HG03103 (cell line): ENCODE data around the gene ELOVL4.

Experiments
- ATAC-seq: cut with Tn5 transposase; IDR thresholded peaks from one replicate; pipeline ENCODE4 v1.9.1; 2021; ENCODE audit warnings: low read depth; ENCODE audit not compliant: unreplicated experiment

ELOVL4 gene

DNA sequence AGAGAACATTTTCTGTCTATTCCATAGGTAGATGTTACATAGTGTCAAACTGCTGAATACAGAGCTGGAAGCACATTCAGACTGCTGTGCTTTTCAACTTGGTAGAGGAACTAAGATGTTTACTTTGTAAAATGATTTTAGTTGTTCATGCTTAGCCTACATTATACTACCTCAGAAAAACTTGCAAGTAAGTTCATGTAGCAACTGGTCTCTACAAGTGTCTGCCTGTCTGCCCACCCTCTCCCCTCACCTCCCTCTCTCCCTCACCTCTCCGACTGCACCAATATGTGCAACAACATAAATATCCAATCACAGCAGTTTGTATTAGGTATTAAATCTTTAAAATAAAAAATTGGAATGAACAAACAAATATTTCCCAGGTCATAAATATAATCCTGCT lies 25.3 kb downstream of the ELOVL4 start:
- ATAC-seq, result no peak

DNA sequence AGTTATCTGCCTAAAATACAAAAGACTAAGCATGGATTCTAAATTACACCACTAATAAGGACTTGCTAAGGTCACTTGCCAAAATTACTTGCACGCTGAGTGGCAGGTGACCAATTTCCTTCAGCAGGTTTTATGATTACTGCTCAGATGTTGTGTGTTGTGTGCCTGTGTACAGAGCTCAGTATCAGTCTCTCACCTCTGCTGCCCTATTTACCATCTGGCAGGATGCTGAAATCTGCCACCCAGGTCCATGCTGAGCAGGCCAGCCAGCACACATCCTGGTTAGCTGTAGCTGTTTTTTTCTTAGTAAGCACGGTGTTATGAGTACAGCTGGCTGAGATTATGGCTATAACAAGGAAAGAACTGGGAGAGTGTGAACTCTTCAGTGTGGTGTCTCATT lies 34.0 kb downstream of the ELOVL4 start:
- no peak for ATAC-seq

DNA sequence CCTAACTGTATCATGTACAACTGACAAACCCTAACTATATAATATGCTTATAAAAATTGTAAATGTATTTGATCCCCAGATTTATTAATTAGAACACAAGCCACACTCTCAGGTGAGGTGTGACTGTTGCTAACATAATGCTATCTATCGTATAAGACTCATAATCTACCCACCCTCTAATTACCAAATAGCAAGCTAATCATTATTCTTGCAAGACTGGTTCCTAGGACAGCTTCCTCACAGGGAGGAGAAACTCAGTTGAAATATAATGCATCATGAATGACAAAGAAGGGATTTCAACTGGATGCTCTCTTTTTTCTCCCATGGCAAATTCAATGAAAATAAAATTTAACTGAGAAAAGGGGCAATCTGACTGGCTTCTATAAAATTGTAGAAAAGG lies 35.4 kb downstream of the ELOVL4 start:
- ATAC-seq, result no peak

DNA sequence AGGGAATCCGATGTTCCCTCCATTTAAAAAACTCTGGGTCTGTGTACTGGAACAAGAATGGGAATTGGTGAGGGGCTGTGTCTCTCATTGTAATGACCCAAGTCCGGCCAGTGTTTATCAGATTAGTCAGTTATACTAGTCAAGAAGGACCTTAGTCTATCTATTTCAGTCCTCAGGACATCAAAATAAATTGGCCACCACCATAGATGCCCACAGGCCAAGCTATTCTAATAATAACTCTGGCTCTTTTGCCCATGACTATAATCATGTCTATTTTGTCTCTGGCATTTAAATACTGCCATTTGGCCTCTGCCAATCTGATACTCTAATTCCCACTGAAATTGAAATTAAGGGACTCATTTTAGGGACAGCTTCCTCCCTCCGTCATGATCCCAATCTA lies 37.8 kb downstream of the ELOVL4 start:
- no peak for ATAC-seq

DNA sequence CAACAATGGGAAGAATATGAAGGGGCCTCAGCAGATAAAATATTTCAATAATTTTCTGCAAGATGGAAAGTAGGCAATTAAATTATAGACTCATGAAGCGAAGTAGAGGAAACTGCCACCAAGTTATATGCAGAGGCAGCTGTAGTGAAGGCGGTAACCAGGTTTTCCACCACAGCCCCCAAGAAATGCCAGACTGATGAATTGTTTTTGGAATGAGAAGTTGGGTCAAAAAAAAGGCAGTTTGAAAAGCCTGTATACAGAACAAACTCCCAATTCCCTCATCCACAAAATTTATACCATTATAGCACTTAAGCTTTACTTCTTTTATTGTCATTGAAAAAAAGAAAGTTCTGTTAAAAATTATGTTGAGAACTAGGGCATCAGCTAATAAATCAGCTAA lies 45.3 kb downstream of the ELOVL4 start:
- ATAC-seq, result no peak

DNA sequence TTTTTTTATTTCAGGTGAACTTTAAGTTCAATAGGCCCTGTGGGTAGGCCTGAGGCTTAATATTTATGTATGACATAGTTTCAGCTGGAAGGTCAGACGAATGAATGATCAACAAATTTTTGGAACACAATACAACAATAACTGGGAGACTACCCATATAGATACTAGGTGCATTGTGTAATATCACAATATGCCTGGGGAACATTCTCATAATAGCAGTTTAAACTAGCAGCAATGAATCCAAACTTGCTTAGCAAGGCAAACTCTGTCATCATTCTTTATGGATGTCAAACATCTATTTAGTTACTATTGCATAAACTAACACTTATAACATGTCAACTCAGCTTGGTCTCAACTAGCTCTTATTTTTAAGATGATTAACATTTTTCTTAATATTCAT lies 49.3 kb downstream of the ELOVL4 start:
- ATAC-seq, result no peak

DNA sequence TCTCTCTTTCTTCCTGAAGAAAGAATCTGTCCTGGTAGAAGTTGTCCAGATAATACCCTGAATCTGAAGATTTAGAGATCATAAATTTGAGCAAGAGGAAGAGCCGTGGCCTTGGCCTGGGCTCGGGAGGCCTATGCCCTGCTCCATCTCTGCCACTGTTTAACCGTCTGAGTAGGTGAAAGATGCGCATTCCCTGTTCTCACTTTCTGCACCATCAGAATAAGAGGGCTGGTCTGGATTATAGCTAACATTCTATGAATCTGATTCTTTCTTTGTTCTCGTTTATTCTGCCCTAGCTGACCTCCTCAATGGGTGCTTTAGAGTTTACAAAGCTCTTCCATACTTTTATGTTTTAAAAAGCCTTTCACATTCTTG lies 51.3 kb downstream of the ELOVL4 start:
- ATAC-seq, result no peak

DNA sequence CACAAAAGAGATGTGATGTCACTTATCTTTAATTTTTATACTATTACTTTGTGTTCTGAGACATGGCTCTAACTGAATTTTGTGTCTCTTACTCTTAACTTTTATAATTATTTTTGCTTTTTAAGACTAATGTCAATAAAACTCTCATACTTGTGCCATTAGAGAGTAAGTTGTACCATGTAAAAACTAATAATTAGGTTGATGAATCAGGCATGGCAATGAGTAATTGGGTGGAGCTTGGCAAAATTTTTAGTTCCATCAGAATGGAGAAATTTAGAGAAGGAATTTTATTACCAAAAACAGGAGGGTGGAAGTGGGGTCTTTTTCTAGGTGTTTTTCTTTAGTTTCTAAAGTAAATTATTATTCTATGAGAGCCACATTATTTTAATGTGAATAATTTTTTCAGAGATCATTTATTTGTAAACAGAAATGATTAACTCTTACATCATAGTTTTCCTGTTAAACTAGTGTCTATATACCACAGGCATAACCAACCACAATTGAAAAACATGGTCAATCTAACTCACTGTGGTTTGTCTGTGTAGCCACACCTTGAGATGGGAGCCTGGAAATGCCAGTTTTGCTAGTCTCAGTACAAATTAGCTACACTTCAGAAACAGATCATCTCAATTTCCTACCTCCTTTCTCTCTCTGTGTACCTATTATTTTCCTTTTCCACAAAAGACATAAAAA lies 51.8 kb downstream of the ELOVL4 start:
- ATAC-seq, result no peak

DNA sequence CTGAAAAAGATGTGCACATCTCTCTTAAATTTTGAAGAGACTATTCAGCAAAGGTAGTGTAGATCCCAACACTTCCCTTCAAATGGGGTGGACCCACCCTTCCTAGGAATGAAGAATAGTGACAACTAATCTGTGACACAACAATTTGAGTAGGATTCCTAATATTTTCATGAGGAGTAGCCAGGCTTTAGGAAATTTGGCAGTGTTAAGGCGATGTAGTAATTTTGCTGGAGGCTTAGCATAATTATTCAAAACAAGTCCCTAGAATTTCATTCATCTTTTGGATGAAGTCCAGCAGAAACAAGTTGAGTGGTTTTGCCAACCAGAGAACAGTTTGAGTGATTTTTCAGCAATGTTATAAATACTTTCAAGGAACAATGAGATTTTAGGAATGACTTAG lies 52.4 kb downstream of the ELOVL4 start:
- no peak for ATAC-seq

DNA sequence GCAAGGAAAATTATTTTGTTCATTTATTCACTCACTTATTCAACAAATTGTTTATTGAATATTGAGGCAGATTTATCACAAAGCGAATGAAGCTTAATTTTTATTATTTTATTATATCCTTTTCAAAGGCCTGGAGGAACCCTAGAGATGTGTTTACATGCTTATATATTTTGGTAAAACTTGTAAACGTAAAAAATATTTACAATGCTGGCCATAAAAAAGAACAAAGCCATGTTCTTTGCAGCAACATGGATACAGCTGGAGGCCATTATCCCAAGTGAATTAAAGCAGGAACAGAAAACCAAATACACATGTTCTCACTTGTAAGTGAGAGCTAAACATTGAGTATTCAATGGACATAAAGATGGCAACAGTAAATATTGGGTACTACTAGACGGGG lies 58.8 kb downstream of the ELOVL4 start:
- ATAC-seq, result no peak

DNA sequence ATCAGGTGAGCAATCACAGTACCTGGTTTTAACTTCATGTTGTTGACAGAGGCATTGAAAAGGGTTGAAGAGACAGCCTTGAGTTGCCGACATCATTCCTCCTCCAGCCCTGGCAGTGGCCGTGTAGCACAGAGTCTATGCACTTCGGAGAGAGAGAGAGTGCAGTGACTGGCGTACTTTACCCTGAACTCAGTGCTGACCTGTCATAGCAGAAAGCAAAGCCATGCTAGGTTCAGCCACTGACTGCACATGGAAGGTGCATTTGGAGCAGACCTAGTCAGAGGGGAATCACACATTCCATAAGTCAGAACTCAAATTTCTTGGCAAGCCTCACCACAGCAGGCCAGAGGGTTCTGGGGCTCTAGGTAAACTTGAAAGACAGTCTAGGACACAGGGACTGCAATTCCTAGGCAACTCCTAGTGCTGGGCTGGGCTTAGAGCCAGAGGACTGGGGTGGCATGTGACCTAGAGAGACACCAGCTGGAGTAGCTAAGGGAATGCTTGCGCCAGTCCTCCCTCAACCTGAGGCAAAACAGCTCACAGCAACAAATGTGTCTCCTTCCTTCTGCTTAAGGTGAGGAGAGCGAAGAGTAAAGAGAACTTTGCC lies 69.1 kb downstream of the ELOVL4 start:
- no peak for ATAC-seq

DNA sequence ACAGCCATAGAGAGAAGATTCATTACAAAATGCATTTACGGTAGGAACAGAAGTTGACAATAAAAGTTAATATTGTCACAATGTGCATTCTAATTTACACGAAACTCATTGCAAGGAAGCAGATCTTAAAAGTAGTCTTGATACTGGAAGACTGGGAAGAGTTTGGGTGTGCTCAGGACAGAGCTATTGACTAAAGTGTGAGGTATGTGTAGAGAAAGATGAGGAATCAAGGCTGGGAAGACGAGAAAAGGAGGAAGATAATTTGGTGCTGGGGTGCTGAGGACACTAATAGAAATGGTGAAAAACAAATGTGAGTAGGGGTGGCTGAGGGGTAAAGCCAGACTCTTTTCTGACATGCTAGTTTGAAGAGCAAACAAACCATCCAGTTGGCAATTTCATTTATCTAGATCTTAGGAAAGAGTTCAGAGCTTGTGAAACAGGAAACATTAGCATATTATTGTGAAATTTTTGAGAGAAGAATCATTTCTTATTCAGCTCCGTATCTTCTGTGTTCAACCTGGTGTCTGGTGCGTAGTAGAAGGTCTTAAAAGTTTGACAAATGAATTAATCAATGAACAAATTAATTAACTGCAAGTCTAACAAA lies 72.7 kb downstream of the ELOVL4 start:
- no peak for ATAC-seq

DNA sequence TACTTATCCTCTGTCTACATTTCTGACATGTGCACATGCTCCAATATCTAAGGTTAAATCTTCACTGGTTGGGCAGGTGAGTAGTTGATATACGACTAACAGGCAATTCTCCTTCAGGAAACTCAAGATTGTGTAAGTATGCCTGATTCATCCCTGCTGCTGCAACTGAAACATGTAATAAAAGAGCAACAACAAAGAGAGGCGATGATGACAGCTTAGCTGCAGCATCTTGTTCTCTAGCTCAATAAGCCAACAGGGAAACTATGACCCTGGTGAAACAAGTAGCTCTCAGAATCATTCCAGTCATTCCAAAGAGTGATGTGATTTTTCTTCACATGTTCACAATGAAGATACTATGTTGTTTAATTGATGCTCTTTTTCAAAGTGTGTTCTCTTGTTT lies 74.4 kb downstream of the ELOVL4 start:
- no peak for ATAC-seq

DNA sequence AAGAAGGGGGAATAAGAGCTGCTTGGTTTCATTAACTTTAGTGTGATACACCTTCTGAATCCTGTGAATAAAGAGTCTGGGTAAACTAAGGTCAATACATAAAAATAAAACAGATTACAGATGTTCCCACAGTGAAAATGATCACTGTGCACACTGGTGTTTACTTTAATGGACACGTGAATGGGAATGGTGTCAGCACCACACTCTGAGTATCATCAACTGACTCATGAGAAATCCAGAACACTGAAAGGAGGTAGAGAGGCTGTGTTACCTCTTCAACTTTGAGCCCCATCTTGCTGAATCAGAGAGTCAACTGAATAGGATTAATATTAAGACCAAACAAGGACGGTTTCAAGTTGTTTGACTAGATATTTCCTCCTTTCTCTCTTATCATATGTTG lies 75.0 kb downstream of the ELOVL4 start:
- ATAC-seq, result no peak

DNA sequence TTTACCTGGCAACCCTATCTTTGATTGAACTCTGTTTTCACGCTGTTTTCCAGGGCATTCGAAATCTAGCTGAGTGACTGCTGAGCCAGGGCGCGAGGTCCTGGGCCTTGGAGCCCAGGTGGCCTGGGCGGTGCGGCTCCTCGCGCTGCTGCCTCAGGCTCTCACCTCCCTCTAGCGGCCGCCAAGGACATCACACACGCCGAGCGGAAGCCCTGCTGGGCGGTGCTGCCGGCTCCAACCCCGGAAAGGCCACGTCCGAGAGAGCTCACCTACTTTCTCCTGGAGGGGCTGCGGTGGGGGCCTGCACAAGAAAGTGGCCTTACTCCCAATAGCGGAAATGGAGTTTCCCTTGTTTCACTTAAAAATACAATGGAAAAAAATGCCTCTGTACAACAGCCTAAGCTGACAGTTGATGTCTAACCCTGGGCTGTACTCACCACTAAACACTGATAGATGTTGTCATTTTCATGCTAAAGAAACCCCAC lies 77.7 kb downstream of the ELOVL4 start:
- ATAC-seq, result peak; percentile 100

DNA sequence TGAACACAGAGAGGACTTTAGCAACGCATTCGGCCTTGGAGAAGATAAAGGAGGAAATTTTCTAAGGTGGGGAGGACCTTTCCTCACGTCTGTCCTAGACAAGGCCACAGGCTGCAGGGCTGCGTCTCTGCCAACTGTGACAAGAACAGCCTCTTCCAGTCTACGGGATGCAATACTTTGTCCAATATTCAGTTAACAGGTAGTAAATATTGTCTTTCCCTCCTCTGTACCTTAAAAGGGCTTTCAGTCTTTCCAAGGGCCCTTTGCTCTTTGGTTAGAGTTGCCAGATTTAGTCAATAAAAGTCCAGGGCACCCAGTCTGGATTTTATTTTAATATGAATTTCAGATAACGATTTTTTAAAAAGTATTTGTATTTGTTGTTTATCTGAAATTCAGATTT lies 78.2 kb downstream of the ELOVL4 start:
- ATAC-seq, result no peak

DNA sequence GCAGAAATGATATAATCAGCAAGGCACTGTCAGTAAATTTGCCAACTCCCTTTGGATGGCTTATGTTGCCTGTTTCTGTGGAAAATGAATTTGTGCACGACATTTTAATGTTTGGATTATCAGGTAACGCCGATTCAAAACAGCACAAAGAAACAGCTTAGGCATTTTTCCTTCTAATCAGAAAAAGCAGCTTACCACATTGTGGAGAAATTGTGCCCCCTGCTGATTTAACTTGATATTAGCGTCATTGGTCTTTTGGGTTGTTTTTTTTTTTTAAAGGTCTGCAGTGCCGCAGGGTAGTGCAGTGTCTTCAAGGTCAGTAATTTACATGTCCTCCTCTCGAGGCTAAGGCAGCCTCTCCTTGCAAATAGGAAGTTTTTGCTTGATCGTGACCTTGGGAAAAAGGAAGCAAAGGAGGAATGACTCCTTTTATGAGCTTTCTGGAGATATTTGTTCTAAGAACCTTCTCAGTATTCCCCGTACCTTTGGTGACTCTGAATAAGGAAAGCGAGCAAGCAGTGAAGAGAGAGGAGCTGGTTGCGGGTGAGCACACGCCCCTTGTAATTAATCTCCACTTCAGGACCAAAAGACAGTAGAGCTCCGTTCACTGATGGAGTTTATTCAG lies 79.1 kb downstream of the ELOVL4 start:
- ATAC-seq, result no peak
